GM19467 (cell line): ENCODE data around the gene PP2D1.
"Not testable (repeated sequence)": the region's sequence is repeated elsewhere in the genome, so short reads cannot be mapped to it uniquely, and the experiment has no call there.

Experiments
- ATAC-seq: cut with Tn5 transposase; IDR thresholded peaks from one replicate; pipeline ENCODE4 v1.9.1; 2021; ENCODE audit warnings: mild to moderate bottlenecking, moderate library complexity; ENCODE audit not compliant: unreplicated experiment

The PP2D1 gene

DNA sequence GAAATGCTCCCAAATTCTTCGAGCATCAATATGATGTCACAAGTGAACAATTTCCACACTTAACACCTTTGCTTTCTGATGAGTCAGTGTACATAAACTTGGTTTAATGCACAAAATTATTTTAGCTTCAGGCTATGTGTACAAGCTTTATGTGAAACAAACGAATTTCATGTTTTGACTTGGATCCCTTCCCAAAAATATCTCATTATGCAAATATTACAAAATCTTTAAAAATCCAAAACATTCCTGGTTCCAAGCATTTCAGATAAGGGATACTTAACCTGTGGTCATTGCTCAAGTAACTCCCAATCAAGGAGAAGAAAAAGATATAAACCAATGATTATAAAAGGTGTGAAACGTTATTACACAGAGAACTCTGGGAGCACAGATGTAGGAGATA, 40.0 kb downstream of the PP2D1 start:
- no peak for ATAC-seq

DNA sequence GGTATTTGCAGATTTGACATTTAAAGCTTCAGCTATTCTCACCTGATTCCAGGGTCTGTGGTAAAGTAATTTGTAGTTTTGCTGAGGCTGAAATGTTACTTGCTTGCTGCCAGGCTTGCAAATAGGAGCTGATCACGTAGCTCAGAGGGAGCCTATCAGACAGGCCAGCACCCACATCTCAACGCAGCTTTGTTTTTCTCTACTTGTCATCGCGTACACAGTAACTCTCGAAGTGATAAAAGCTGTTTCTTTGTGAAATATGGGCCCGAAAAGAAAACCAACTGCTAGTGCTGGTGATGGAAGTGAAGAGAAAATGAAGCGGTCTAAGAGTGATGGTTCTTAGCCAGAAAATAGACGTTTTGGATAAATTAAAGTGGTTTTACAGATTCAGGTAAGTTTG, 41.7 kb downstream of the PP2D1 start:
- no peak for ATAC-seq

DNA sequence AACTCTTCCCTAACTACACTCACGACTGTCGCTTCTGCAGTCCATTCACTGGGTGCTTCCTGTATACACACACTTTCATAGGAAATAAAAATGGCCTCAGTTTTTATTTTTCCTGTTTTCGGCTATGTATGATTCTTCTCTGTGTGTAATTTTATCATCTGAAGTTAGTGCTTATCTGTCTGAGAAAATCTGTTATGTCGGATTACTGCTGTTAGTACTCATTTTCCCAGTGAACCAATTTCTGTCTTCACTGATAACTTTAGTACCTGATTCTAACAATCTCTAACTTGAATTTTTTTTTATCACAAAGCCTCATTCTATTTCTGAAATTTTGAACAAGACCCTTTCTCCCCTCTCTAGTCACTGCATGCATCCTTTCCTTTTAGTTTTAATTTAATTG, 44.3 kb downstream of the PP2D1 start:
- no peak for ATAC-seq

DNA sequence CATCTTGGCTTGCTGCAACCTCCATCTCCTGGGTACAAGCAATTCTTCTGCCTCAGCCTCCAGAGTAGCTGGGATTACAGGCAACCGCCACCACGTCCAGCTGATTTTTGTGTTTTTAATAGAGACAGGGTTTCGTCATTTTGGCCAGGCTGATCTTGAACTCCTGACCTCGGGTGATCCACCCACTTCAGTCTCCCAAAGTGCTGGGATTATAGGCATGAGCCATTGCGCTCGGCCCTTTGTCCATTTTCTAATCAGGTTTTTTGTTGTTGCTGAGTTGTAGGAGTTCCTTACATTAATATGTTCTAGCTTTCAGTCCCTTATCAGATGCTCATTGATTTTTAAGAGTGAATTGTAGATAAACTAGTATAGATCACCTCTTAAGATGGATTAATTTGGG, 44.9 kb downstream of the PP2D1 start:
- ATAC-seq = no peak

DNA sequence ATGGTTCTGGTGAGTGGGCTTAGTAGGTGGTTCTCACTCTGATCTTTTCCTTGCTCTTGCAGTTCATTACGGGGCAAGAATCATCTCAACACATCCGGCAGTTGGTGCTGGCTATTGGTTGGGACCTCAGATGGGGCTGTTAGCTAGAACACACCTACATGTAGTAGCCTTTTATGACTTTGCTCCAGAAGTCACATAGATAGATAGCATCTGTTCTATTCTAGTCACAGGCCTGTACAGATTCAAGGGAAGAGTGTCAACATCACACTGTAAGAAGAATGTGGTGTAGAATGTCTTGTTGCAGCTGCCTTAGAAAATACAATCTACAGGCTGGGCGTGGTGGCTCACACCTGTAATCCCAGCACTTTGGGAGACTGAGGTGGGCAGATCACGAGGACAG, 50.1 kb downstream of the PP2D1 start:
- no peak for ATAC-seq

DNA sequence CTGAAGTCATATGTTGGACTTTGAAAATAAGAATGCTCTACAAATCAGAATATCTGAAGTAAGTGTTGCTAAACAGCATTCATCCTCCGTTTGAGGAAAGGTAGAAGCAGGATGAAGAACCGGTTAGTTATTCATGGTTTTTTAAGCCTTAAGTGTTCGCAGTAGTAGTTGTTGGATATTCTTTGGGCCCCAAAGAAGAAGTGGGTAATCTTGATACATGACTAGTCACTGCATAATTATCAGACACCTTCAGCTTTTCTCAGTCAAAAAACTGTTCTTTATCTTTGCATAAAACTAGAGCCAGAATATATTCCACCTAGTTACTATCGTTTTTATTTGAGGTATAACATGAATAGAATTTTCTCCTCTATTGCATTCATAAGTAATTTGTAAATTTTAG, 51.4 kb downstream of the PP2D1 start:
- ATAC-seq = no peak

DNA sequence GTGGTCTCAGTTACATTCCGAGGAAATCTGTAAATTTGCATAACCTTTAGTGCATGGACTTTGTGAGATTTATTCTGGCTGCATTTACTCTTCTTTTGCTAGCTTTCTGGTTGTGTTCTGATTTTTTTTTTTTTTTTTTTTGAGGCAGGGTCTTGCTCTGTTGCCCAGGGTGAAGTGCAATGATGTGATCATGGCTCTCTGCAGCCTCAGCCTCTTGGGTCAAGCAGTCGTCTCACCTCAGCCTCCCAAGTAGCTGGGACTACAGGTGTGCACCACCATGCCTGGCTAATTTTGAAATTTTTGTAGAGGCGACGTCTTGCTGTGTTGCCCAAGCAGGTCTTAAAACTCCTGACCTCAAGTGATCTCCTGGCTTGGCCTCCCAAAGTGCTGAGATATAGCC, 52.6 kb downstream of the PP2D1 start:
- ATAC-seq = no peak

DNA sequence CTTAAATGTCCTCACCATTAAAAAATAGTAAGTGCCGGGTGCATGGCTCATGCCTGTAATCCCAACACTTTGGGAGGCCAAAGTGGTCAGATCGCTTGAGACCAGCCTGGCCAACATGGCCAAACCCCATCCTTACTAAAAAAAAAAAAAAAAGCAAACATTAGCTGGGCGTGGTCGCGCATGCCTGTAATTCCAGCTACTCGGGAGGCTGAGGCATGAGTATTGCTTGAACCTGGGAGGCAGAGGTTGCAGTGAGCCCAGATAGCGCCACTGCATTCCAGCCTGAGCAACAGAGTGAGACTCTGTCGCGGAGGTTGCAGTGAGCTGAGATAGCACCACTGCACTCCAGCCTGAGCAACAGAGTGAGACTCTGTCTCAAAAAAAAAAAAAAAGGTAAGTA, 54.7 kb downstream of the PP2D1 start:
- not testable (repeated sequence) for ATAC-seq

DNA sequence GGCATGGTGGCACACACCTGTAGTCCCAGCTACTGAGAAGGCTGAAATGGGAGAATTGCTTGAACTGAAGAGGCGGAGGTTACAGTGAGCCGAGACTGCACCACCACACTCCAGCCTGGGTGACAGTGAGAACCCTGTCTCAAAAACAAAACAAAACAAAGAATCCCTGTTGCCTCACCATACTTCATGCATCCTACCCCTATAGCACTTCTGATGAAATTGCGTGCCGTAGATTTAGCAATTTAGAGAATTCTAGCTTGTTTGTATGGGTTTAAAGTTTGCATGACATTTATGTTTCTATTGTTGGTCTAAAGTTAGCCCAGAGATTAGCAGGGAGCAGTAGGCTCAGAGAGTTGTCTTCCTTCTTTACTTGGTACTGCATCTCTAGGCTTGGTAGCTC, 57.4 kb downstream of the PP2D1 start:
- no peak for ATAC-seq

DNA sequence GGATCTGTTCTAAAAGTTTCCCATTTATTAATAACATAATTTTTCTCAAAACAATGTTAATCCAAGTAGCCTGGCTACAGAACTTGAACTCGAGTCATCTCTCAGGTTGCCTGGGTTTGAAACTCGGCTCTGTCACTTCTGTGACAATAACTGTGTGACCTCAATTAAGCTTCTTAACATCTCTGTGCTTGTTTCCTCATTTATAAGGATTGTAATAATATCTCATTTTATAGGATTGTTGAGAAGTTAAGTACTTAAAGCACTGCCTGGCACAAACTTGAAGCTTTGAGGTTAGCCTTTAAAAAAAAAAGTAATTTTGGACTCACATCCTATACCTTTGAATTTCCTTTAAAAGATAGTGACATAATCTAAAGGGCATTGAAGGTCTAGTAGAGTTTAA, 61.7 kb downstream of the PP2D1 start:
- no peak for ATAC-seq

DNA sequence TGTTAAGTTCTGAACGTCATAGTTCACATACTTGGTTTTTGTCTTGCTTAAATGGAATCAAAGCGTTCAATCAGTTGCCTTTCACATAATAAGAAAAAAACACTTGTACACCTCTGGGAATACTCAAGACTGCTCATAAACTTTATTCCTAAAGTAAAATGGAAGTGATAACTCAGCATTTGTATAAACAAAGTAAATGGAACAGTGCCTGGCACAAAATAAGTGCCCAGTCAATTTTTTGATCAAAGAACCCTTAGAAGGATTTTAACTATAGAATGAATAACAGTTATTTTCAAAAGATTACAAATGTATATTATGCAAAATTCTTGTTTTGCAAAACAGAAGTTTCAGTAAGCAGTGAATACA, 63.9 kb downstream of the PP2D1 start:
- no peak for ATAC-seq

DNA sequence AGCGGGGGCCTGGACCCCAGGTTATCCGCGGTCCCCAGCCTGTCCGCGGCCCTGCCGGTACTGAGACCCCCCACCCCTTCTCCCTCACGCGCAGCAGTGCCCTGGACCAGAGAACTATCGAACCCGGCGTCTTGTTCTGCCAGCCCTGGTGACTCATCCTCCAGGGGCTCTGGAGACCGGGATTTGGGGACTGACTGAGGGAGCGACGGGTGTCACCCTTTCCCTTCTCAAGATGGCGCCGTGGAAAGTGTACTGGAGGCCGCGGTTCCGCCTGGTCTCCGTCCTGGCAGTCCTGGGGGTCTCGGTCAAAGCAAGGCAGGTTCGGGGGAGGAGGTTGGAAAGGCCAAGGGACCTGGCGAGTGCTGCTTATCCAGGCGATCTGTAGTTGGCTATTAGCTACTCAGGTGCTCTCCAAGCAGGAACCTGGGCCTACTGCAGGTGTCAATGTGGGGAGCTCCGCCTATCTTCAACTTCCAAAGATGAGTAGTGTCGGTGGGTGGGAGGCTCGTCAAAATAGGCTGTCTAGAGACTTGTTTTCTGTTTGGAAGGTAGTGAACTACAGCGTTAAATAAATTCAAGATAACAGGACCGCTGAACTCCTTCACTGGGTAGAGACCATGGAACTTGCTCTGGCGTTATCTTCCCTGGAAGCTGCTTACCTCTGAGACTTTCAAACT, 64.4 kb downstream of the PP2D1 start:
- ATAC-seq = peak; percentile 14

DNA sequence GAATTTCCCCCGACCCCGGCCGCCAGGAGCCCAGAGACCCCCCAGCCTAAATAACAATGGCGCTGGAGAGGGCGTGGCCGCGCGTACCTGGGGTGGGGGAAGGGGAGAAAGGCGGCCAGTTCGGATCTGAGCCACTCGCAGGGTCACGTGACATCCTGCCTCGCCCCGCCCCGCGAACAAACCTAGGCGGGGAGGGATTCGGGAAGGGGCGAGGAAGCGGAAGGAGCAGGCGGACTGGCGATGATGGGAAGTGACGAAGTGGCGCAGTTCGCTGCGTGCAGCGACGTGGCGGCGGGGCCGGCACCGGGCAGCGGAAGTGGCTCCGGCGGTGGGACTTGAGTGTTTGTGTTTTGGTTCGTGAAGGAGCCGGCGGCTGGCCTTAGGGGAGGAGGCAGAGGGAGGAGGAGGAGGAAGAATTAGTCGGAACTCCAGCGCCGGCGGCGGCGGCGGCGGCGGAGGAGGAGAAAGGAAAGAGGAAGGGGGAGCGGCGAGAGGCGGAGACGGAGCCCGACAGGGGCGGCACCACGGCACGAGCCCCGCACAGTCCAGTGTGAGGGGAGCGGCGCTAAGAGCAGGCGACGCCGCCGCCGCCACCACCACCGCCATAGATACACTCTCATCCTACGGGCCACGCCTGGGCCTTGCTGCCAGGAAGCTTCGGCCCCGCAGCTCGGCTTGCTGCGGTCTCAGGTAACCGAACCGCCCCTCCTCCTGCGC, 65.1 kb downstream of the PP2D1 start, which contains the start of gene RAB5A:
RAB5A (plus strand) TSS at position 266 of the 717 bp plus-strand sequence. CDS start 3,802 bp downstream, outside the sequence.
- peak; percentile 98 for ATAC-seq

DNA sequence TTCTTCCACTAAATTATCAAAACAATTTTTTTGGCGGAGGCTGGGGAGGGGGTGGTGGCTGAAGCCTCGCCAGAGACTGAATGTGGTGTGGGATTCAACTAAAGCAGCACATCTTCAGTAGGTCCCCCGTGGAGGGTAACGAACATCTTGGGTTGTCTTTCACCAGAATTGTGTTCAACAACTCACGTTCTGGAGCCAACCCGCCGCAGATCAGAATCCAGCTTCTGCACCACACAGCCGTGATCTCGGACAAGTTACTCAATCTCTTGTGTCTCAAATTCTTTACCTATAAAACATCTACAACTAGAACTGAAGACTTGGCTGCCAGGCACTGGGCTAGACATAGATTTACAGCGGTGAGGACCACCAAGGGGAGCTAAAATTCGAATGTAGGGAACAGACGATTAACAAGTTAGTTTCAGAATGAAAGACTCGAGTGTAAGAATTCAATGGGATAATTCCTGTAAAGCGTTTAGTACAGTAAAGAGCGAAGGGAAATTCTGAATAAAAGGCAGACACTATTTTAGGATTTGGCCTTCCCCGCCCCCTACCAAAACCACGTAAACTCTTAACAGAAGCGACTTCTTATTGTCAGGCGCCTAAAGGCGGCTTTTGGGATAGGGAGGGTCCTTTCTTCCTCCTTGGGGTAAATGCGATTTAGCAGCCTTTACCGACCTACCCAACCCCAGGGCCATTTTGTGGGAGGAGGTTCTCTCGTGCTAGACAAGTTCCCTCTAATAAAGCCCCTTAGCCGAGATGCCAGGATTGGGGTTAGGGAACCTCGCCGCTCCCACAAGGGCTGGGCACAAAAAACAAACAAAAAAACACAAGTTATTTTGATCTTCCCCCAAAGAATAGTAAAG, 65.9 kb downstream of the PP2D1 start:
- ATAC-seq = no peak

DNA sequence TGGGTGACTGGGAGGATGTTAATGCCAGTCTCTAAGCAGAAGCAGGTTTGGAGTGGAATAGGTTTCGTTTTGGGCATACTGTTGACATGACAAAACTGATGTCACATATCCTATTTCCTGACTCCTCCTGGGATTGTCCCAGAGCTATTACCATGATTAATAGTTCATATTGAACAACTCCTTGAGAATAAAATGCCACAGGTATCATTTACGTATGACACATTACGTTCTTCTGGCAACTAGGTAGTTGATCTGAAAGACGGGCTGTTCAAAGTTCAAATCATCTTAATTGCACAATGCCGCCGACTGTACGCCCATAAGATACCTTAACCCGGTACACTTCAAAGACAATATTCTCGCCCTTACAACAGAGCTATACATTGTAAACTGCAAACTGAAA, 66.5 kb downstream of the PP2D1 start:
- no peak for ATAC-seq

DNA sequence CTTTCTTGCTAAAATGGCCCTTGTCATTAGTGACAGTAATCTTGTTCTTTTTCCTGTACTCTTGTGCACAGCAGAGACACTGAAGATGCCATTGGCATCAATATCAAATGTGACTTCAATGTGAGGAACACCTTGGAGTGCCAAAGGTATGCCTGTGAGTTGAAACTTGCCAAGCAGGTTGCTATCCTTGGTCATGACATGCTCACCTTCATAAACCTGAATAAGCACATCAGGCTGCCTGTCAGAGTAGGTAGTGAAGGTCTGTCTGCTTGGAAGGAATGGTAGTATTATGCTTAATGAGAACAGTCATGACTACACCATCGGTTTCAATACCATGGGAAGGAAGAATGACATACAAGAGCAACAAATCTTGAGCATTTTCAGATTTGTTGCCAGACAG, 71.4 kb downstream of the PP2D1 start:
- ATAC-seq = no peak

DNA sequence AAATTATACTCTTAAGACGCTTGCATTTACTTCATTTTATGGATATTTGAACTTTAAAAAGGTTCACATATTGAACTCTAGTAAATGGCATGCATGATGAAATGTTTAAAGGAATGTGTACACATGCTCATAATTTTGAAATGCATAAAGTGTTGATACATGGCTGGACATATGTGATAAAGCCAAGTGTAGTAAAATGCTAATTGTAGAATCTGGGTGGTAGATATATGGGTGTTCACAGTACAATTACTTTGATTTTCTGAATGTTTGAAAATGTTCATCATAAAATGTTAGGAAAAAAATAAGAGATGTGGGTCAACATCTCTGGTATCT, 73.8 kb downstream of the PP2D1 start:
- ATAC-seq = no peak

DNA sequence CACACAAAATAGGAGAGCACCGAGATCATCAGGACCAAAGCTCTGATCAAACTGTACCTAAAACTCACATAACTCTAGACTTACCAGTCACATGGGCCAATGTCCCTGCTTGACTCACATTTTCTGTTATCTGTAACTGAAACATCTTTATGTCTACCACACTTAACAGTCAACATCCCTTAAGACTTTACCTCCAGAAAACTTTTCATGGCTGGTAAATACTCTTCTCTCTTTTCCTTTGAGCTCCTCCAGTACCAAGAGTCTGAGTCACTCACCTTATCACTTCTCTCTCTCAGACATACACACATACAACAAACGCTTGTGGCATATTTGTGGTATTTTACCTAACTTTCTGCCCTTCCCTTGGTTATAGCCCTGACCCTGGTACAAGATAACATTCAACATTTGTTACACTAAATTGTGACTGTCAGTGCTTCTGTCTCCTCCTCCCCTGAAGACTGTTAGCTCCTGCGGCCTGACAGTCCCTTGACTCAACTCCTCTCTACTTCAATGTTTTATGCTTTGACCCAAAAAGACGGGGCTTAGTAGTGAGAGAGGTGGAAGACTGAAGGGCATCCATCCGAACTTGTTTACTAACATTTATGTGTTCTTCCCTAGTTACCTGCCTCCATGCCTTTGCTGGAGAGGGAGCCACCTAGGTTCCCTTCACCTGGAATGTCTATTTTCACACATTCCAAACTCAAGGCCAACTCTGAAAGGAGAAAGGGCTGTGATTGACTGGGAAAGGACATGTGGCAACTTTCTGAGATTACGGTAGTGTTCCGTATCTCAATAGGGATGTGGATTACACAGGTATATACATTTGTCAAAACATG, 74.4 kb downstream of the PP2D1 start:
- no peak for ATAC-seq
